Panc1 (cell line): ENCODE results near the gene LHX2. TPM values are rescaled to one million over a fixed set of nuclear protein-coding genes. Genes with fewer than 3 reads are reported as not detected.

Experiments used
- ATAC-seq: fragments of 200-7000 bp; cut with Tn5 transposase; 2 replicates; pipeline ENCODE4 v1.9.1; 2020; ENCODE audit warnings: mild to moderate bottlenecking, moderate library complexity
- BruUV-seq: library from RNA; stranded (reverse); fragments of 400-500 nt; replicated peaks from 2 replicates; lab custom pipeline; 2021; lab: Mats Ljungman, UMichigan
- CTCF ChIA-PET: fragments of 300-600 bp; sonication (Branson Sonifier 250); formaldehyde crosslinking; loops from one replicate; lab custom pipeline; 2022; ENCODE audit warnings: antibody characterized with exemption; lab: Charles Lee
- POLR2A ChIA-PET: fragments of 300-600 bp; sonication (Branson Sonifier 250); formaldehyde crosslinking; loops from one replicate; lab custom pipeline; 2022; ENCODE audit warnings: antibody characterized with exemption; lab: Charles Lee
- DNase-seq: peaks from one replicate; pipeline ENCODE4 v3.0.0-alpha.2; 2010; ENCODE audit warnings: low read depth, low spot score
- H3K27ac ChIP-seq: 2 replicates; pipeline ENCODE4 v1.5.1; 2011; ENCODE audit warnings: mild to moderate bottlenecking, low read length, inconsistent platforms
- H3K27me3 ChIP-seq: fragments of 200-500 bp; sonication (Bioruptor generic); 2 replicates; pipeline ENCODE4 v1.6.0; 2014; ENCODE audit warnings: low read length, inconsistent platforms; ENCODE audit not compliant: control insufficient read depth, insufficient read depth
- H3K36me3 ChIP-seq: fragments of 200-500 bp; sonication (Bioruptor generic); 2 replicates; pipeline ENCODE4 v1.5.1; 2014; ENCODE audit warnings: inconsistent platforms, mild to moderate bottlenecking, low read length, moderate library complexity; ENCODE audit not compliant: control insufficient read depth, insufficient read depth
- H3K4me1 ChIP-seq: 2 replicates; pipeline ENCODE4 v1.5.1; 2011; ENCODE audit warnings: inconsistent platforms, mild to moderate bottlenecking, low read length, moderate library complexity; ENCODE audit not compliant: control insufficient read depth, insufficient read depth
- H3K4me3 ChIP-seq, 2 experiments: 2 replicates each; pipeline ENCODE4 v1.5.1; 2011 to 2012; ENCODE audit warnings: low read depth in 2 of 2, low read length in 2 of 2, mild to moderate bottlenecking in 2 of 2, inconsistent platforms in 1 of 2, moderate library complexity in 1 of 2
- H3K9me3 ChIP-seq: fragments of 200-500 bp; sonication (Bioruptor generic); 2 replicates; pipeline ENCODE4 v1.5.1; 2014; ENCODE audit warnings: low read depth, mild to moderate bottlenecking, inconsistent platforms, low read length, moderate library complexity; ENCODE audit not compliant: control insufficient read depth, insufficient read depth
- CTCF ChIP-seq: fragments of 450-650 bp; IDR thresholded peaks from 2 replicates; pipeline ENCODE4 v1.5.1; 2017; ENCODE audit warnings: mild to moderate bottlenecking
- POLR2AphosphoS5 ChIP-seq: IDR thresholded peaks from 2 replicates; pipeline ENCODE4 v1.6.1; 2012; ENCODE audit warnings: mild to moderate bottlenecking, low read depth, low read length, moderate library complexity
- SIN3A ChIP-seq: IDR thresholded peaks from 2 replicates; pipeline ENCODE4 v1.6.1; 2012; ENCODE audit warnings: low read depth, mild to moderate bottlenecking, low read length, moderate library complexity, borderline replicate concordance; ENCODE audit not compliant: insufficient read depth
- TCF7L2 ChIP-seq: IDR thresholded peaks from 2 replicates; pipeline ENCODE4 v1.6.1; 2011; ENCODE audit warnings: mild to moderate bottlenecking, low read depth, low read length, inconsistent platforms
- in situ Hi-C: cut with HindIII; loops from 2 replicates; pipeline ENCODE4 v1.10.0; 2016; ENCODE audit warnings: low sequenced_read_pairs, low pct_unique_long_range_greater_than_20kb
- intact Hi-C: fragments of 100-400 bp; cut with micrococcal nuclease; formaldehyde crosslinking; loops from one replicate; pipeline ENCODE4 v1.10.0; 2022; ENCODE audit not compliant: unreplicated experiment
- total RNA-seq: library from RNA; stranded (reverse); gene quantifications from one replicate; pipeline ENCODE4 v1.2.1, GENCODE V29; 2021; ENCODE audit not compliant: unreplicated experiment
- TF ChIP-seq, protein P1 (sequence below), 2 experiments: IDR thresholded peaks; 2 replicates each; pipeline ENCODE4 v1.6.1; 2011 to 2012; ENCODE audit warnings: low read depth in 2 of 2, control low read depth in 1 of 2, low read length in 1 of 2, mild to moderate bottlenecking in 1 of 2, moderate library complexity in 1 of 2; ENCODE audit not compliant: insufficient read depth in 1 of 2

Gene LHX2
- total RNA-seq, 1 experiment from 2014 or later: 0.36 TPM

DNA sequence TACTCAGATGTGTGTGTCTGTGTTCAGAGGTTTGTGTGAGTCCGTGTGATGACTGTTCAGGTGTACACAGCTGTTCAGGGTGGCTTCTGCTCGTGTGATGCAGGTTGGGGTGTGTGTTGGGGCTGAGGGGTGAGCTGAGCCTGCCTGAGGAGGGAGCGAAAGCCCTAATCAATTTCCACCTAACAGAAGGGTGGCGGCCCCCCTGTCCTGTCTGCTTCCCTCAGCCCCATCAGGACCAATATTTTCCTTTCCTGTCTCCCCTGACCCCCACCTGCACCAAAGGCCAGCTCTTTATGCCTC is 30.2 kb downstream of the LHX2 start:
- intact Hi-C loops (loop anchor here (10.0 kb wide), 1 partner anchor 497 kb away; no protein-coding TSS in a partner anchor), in situ Hi-C loops (no loop called here)
- TF ChIP-seq SIN3A: no peak
- no peak for TF ChIP-seq CTCF
- no peak for TF ChIP-seq TCF7L2
- TF ChIP-seq, protein P1, sequence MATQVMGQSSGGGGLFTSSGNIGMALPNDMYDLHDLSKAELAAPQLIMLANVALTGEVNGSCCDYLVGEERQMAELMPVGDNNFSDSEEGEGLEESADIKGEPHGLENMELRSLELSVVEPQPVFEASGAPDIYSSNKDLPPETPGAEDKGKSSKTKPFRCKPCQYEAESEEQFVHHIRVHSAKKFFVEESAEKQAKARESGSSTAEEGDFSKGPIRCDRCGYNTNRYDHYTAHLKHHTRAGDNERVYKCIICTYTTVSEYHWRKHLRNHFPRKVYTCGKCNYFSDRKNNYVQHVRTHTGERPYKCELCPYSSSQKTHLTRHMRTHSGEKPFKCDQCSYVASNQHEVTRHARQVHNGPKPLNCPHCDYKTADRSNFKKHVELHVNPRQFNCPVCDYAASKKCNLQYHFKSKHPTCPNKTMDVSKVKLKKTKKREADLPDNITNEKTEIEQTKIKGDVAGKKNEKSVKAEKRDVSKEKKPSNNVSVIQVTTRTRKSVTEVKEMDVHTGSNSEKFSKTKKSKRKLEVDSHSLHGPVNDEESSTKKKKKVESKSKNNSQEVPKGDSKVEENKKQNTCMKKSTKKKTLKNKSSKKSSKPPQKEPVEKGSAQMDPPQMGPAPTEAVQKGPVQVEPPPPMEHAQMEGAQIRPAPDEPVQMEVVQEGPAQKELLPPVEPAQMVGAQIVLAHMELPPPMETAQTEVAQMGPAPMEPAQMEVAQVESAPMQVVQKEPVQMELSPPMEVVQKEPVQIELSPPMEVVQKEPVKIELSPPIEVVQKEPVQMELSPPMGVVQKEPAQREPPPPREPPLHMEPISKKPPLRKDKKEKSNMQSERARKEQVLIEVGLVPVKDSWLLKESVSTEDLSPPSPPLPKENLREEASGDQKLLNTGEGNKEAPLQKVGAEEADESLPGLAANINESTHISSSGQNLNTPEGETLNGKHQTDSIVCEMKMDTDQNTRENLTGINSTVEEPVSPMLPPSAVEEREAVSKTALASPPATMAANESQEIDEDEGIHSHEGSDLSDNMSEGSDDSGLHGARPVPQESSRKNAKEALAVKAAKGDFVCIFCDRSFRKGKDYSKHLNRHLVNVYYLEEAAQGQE (IDR thresholded peaks at IDR 0.05; ENCODE audit: insufficient read depth in 1 of 2, low read depth in 2 of 2, low read length in 1 of 2): no peak
- no peak for TF ChIP-seq POLR2AphosphoS5
- Histone ChIP-seq H3K27ac (no peak overlapping the region), H3K9me3 (no peaks in the 10 kb centered on the region), H3K4me3 (no peak overlapping the region), H3K27me3 (no peaks in the 10 kb centered on the region), H3K4me1 (peaks cover 5% of the 10 kb centered on the region; the same call in 1 of the 2 replicates), H3K36me3 (no peaks in the 10 kb centered on the region)
- DNase-seq: no peak
- ChIA-PET CTCF (interaction anchor here (0.6 kb wide), 1 partner anchor 61 kb away, joined by 8 read pairs; no protein-coding TSS in a partner anchor), POLR2A (no interaction called here)
- no TSS peak for BruUV-seq
- ATAC-seq: no peak

DNA sequence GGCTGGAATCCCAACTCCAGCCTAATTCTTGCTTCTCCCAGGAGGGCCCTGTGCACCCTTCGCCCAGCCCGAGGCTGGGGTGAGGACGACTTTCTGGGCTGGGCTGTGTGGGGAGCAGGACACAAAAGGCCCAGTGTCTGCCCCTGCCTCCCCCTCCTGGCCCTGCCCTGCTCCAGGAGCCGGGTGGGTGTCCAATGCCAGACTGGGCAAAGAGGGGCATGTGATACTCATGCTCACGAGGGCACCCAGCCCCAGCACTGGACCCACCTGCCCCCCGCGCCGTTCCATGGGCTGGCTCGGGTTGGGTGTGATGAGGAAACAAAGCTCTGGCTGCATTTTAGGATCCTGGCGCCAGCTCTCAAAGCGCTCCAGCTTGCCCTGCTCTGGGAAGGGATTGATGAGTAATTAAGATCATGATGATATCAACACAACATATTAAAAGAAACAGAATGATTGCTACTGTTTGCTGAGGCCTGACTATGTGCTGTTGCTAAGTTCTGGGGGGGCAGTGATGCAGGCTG is 30.7 kb downstream of the LHX2 start:
- Histone ChIP-seq H3K27me3 (no peaks in the 10 kb centered on the region), H3K9me3 (no peaks in the 10 kb centered on the region), H3K27ac (no peak overlapping the region), H3K4me3 (no peak overlapping the region), H3K4me1 (peaks cover 5% of the 10 kb centered on the region; the same call in 1 of the 2 replicates), H3K36me3 (no peaks in the 10 kb centered on the region)
- TF ChIP-seq, protein P1 (IDR thresholded peaks at IDR 0.05; ENCODE audit: insufficient read depth in 1 of 2, low read depth in 2 of 2, low read length in 1 of 2): no peak
- no peak for TF ChIP-seq SIN3A
- no TSS peak for BruUV-seq
- CTCF ChIA-PET: interaction anchor here (0.6 to 0.7 kb wide), 3 partner anchors 61 to 271 kb away, joined by 3 to 8 read pairs (median 3); no protein-coding TSS in a partner anchor
- intact Hi-C loops (loop anchor here (10.0 kb wide), 1 partner anchor 497 kb away; no protein-coding TSS in a partner anchor), in situ Hi-C loops (no loop called here)
- DNase-seq (no peak), ATAC-seq (no peak)
- POLR2A ChIA-PET: interaction anchor here (0.6 kb wide), 1 partner anchor 501 kb away, joined by 3 read pairs; no protein-coding TSS in a partner anchor
